ENCODE measurements around the gene YAF2. TPM values are rescaled to one million over a fixed set of nuclear protein-coding genes. Genes with fewer than 3 reads are reported as not detected.

Gene YAF2
- total and polyA plus RNA-seq, 2 experiments from 2014 or later = 1.0 TPM

- Mint-ChIP-seq H3K4me1 (peaks cover 25% of the 10 kb centered on the region), H3K27me3 (ENCODE audit: insufficient read depth, low read depth, poor library complexity) (peaks cover 6% of the 10 kb centered on the region), H3K9me3 (no peaks in the 10 kb centered on the region; the same call in 2 of the 3 replicates), H3K4me3 (peak overlapping the region; percentile 91), H3K27ac (peak overlapping the region; percentile 80), H3K36me3 (ENCODE audit: low read depth) (no peaks in the 10 kb centered on the region; the same call in 2 of the 3 replicates)
- H3K9me2 ChIP-seq (ENCODE audit: insufficient read depth) = no peaks in the 10 kb centered on the region
- peaks cover 14% of the 10 kb centered on the region; the same call in 1 of the 2 replicates for H3F3A ChIP-seq (replicated peaks; ENCODE audit: low read depth)
- no peaks in the 10 kb centered on the region for H3K36me3 ChIP-seq (ENCODE audit: insufficient read depth)
- peak overlapping the region; percentile 99 for H2AFZ ChIP-seq
- H3K27ac ChIP-seq (ENCODE audit: low read depth) = peak overlapping the region; percentile 46; the same call in 1 of the 2 replicates
- H3K4me1 ChIP-seq (ENCODE audit: insufficient read depth) = peaks cover 23% of the 10 kb centered on the region
- peak overlapping the region; percentile 76 for H3K4me2 ChIP-seq
- H3K27me3 ChIP-seq (ENCODE audit: insufficient read depth) = peaks cover 50% of the 10 kb centered on the region
- TF ChIP-seq ZNF114 (CRISPR knock-in tag; IDR thresholded peaks at IDR 0.05) (no peak), ZNF331 (CRISPR knock-in tag; IDR thresholded peaks at IDR 0.05; ENCODE audit: low read depth) (no peak), POLR2AphosphoS5 (IDR thresholded peaks at IDR 0.05; ENCODE audit: low read depth) (no peak), ETS1 (IDR thresholded peaks at IDR 0.05) (no peak)
- DNase-seq (ENCODE audit: low spot score) (peak; percentile 35), ATAC-seq (peak; percentile 11)
- H3K79me2 ChIP-seq (replicated peaks; ENCODE audit: insufficient read depth) = peaks cover 36% of the 10 kb centered on the region
- H4K20me1 ChIP-seq (replicated peaks; ENCODE audit: insufficient read depth) = peaks cover 19% of the 10 kb centered on the region; the same call in 1 of the 2 replicates
- peak overlapping the region; percentile 59 for H3K4me3 ChIP-seq
Measured at GRCh38 chr12:42145197-42145549, 92.9 kb downstream of the YAF2 start.

GRCh38 chr12:42144408-42145196 lies 93.4 kb downstream of the YAF2 start, which contains the start of gene GXYLT1:
GXYLT1 (minus strand) TSS chr12:42144874; CDS start chr12:42144646, 228 bp downstream.
- Histone ChIP-seq H3K27ac (ENCODE audit: low read depth) (peak within 1 kb of the TSS; percentile 46; the same call in 1 of the 2 replicates), H4K20me1 (replicated peaks; ENCODE audit: insufficient read depth) (peaks cover 19% of the 10 kb centered on the region; the same call in 1 of the 2 replicates), H3F3A (replicated peaks; ENCODE audit: low read depth) (peaks cover 14% of the 10 kb centered on the region; the same call in 1 of the 2 replicates), H3K4me1 (ENCODE audit: insufficient read depth) (peaks cover 23% of the 10 kb centered on the region), H2AFZ (peak within 1 kb of the TSS; percentile 99), H3K27me3 (ENCODE audit: insufficient read depth) (peaks cover 50% of the 10 kb centered on the region), H3K9me2 (ENCODE audit: insufficient read depth) (no peaks in the 10 kb centered on the region), H3K79me2 (replicated peaks; ENCODE audit: insufficient read depth) (peaks cover 40% of the 10 kb centered on the region), H3K4me2 (peak within 1 kb of the TSS; percentile 76), H3K4me3 (peak within 1 kb of the TSS; percentile 59), H3K36me3 (ENCODE audit: insufficient read depth) (no peaks in the 10 kb centered on the region)
- peak within 1 kb of the TSS; percentile 91 for H3K4me3 Mint-ChIP-seq
- H3K27me3 Mint-ChIP-seq (ENCODE audit: insufficient read depth, low read depth, poor library complexity) = peaks cover 6% of the 10 kb centered on the region
- ATAC-seq (peak; percentile 89), DNase-seq (ENCODE audit: low spot score) (peak; percentile 92)
- TF ChIP-seq POLR2AphosphoS5 (IDR thresholded peaks at IDR 0.05; ENCODE audit: low read depth) (peak; percentile 77), JUNB (IDR thresholded peaks at IDR 0.05; ENCODE audit: unreplicated experiment) (no peak)
- H3K36me3 Mint-ChIP-seq (ENCODE audit: low read depth) = no peaks in the 10 kb centered on the region; the same call in 2 of the 3 replicates
- no peaks in the 10 kb centered on the region; the same call in 2 of the 3 replicates for H3K9me3 Mint-ChIP-seq
- peaks cover 25% of the 10 kb centered on the region for H3K4me1 Mint-ChIP-seq
- peak within 1 kb of the TSS; percentile 80 for H3K27ac Mint-ChIP-seq

- peak; percentile 50; the same call in 2 of the 3 replicates for ATAC-seq
- Histone ChIP-seq H3K4me1 (ENCODE audit: insufficient read depth) (peaks cover 23% of the 10 kb centered on the region), H2AFZ (peak overlapping the region; percentile 78; the same call in 1 of the 2 replicates), H3K36me3 (ENCODE audit: insufficient read depth) (no peaks in the 10 kb centered on the region), H3K4me3 (peak overlapping the region; percentile 59), H3K4me2 (peak overlapping the region; percentile 76), H3K79me2 (replicated peaks; ENCODE audit: insufficient read depth) (peaks cover 45% of the 10 kb centered on the region), H3K27me3 (ENCODE audit: insufficient read depth) (peaks cover 50% of the 10 kb centered on the region), H3K9me2 (ENCODE audit: insufficient read depth) (no peaks in the 10 kb centered on the region), H3F3A (replicated peaks; ENCODE audit: low read depth) (peaks cover 14% of the 10 kb centered on the region; the same call in 1 of the 2 replicates), H4K20me1 (replicated peaks; ENCODE audit: insufficient read depth) (peaks cover 19% of the 10 kb centered on the region; the same call in 1 of the 2 replicates), H3K27ac (ENCODE audit: low read depth) (no peak overlapping the region)
- no peak for DNase-seq (ENCODE audit: low spot score)
- H3K4me1 Mint-ChIP-seq = peaks cover 25% of the 10 kb centered on the region
- no peaks in the 10 kb centered on the region; the same call in 2 of the 3 replicates for H3K9me3 Mint-ChIP-seq
- peak overlapping the region; percentile 91 for H3K4me3 Mint-ChIP-seq
- H3K27ac Mint-ChIP-seq = peak overlapping the region; percentile 66; the same call in 1 of the 2 replicates
- peaks cover 6% of the 10 kb centered on the region for H3K27me3 Mint-ChIP-seq (ENCODE audit: insufficient read depth, low read depth, poor library complexity)
- H3K36me3 Mint-ChIP-seq (ENCODE audit: low read depth) = no peaks in the 10 kb centered on the region; the same call in 2 of the 3 replicates
- no peak for TF ChIP-seq JUNB (IDR thresholded peaks at IDR 0.05; ENCODE audit: unreplicated experiment)
- no peak for TF ChIP-seq EZH2 (IDR thresholded peaks at IDR 0.05; ENCODE audit: low read depth, unreplicated experiment)
- no peak for TF ChIP-seq CTCF (conservative IDR thresholded peaks at IDR 0.05; ENCODE audit: low read depth in 2 of 2)
- no peak for TF ChIP-seq EZH2phosphoT487 (IDR thresholded peaks at IDR 0.05; ENCODE audit: unreplicated experiment)
- TF ChIP-seq ETS1 (IDR thresholded peaks at IDR 0.05) = no peak
- no peak for TF ChIP-seq CREB1 (CRISPR knock-in tag; IDR thresholded peaks at IDR 0.05; ENCODE audit: low read depth)
- TF ChIP-seq POLR2AphosphoS5 (IDR thresholded peaks at IDR 0.05; ENCODE audit: low read depth) = no peak
- no peak for TF ChIP-seq ZNF114 (CRISPR knock-in tag; IDR thresholded peaks at IDR 0.05)
- no peak for TF ChIP-seq STAT1 (IDR thresholded peaks at IDR 0.05; ENCODE audit: unreplicated experiment)
Measured at GRCh38 chr12:42144158-42144407, 94.0 kb downstream of the YAF2 start.
